Middle frontal gyrus (tissue), 1 donor: ENCODE data around the gene PLXNA2.

Source experiments
- DNase-seq: peaks from one replicate; pipeline ENCODE4 v3.0.0-alpha.2; 2015; ENCODE audit warnings: low spot score; ENCODE audit errors: extremely low spot score

PLXNA2 gene

DNA sequence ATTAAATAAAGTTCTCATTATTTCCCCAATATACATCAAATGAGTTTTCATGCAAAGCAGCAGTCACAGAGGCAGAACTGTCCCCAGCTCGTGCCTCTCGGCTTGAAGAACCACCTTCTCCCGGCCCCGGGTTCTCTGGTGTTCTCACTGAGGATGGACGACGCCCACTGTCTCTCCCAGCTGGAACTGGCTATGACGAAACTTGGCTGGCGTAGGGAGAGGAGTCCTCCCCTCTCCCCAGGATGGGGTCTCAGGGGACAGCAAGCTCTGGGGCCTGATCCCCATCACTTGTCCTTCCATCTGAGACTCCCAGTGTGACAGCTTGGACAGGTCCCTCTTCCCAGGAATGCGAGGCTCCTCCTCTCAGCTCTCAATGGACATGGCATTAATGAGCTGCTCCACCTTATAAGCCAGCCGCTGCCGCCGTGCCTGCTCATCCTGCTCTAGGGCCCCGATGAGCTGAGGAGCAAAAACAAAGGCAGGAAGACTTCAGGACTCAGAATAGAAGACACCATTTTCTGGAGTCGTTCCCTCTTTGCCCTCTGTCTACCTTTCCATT is 217.2 kb downstream of the PLXNA2 start:
- DNase-seq = no peak

DNA sequence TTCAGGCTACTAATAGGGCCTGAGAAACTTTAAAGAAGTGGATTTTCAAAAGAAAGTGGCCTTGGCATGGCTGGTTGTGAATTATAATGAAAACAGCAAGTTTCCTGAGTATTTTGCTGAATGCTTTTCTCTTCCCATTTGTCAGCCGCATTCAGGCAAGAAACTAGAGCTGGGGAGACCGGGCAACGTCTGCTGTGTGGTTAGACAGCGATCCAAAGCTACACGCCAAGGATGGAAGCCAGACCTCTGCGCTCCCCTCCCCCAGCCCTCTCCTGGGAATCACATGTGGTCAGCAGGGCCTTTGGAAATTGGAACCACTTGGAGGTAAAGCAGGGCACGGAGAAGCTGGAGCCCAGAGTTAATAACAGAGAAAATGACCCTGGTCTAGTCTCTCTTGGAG is 219.2 kb downstream of the PLXNA2 start:
- no peak for DNase-seq

DNA sequence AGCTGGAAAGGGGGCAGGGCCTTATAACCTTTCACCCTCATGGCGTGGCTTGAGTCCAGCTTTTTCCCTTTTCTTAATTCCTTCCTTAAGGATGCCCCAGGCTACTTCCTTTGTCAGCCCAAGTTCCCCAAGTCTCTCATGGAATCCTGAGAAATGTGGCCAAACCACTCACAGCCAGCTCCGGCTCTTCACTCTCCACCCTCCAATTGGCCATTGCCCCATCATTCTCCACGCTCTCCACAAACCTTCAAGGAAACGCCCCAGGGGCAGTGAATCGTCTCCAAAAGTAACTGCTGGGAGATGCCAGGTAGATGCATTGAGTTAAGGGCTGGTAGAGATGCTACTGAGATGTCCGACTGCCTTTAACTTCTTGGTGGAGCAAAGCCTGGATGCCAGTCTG is 219.8 kb downstream of the PLXNA2 start:
- no peak for DNase-seq

DNA sequence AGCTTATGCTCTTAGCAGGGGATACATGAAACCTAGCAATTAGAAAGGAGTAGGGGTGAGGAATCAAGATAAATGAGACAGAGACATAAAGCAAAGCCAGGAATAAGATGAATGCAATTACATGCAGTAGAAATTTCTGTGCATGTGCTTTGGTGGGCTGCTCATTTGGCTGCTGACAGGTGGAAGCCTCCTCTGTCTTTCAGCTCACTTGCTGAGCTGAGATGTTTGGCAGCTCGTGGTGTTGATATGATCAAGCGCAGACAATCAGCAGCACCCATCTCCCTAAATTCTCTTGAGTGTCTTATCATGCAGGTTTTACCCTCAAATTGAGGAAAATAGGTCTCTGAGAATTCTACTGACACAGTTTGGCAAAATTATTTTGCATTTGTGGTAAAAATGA is 224.9 kb downstream of the PLXNA2 start:
- DNase-seq = no peak

DNA sequence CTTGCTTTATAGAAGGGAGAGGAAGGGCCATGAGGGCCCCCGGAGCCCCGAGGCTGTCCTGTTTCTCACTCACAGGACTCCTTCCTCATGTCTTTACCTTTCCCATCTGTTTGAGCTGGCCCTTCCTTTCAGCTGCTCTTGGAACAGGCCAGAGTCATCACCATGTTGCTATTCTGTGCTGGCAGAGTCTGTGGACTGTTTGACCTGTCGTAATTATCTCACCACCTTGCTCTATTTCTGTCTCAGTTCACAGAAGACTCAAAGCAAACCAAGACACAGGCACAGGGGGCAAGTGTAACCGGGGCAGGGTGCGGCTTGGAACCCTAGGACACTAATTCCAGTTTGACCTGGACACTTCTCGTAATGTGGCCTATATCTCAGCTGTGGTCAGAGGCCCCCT is 228.9 kb downstream of the PLXNA2 start:
- no peak for DNase-seq

DNA sequence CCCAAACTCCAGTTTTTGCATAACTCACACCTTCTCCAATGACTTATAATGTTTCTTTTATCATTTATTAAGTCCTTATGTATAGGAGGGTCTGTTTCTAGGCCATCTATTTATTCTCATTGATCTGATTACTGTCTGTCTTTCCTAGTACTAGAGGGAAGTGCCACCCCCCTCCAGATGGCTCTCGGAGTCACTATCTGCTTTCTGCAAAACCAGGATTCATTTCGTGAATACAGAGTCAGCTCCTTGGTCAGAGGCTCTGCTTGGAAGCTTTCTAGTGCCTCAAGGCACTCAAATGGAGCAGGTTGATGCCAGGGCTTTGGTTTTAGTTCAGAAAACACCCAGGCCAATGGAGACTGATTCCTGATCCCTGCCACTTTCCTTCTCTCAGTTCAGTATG is 231.0 kb downstream of the PLXNA2 start:
- no peak for DNase-seq

DNA sequence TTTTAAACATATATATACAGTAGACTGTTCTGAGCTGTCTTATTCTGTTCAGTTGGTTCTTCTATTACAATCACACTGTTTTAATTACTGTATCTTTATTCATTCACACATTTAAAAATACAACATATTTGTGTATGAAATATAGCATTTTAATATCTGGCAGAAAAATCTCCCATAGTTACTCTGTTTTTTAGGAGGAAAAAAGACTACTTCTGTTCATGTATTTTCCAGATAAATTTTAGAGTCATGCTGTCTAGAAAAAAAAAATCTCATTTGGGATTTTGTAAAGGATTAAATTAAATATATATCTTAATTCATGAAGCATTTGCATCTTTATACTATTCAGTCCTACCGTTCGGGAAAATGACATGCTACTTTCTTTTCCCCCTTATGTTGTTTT is 231.5 kb downstream of the PLXNA2 start:
- DNase-seq = no peak

DNA sequence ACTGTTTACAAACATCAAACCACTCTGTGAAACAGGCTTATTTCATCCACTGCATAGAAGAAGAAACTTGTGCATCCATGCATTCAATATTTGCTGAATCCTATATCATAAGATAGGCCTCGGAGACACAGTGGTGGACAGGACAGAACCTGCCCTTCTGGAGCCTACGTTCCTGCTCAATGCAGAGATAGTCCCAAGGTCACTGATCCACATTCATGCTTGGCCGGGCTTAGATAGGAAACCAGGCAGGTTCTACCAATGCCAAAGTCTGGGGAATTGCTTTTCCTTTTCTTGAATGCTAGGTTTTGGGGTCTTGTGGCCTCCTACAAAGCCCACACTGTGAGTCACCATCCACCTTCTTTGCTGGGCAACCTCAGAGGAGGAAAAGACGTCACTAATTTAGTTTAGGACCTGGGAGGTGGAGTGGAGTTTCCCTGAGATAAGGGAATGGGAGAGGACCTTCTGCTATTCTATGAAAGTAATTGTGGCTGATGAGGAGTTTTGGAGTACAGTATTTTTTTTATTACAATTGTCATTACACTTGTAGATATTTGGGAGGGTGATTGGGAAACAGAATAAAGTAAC is 233.6 kb downstream of the PLXNA2 start:
- no peak for DNase-seq

DNA sequence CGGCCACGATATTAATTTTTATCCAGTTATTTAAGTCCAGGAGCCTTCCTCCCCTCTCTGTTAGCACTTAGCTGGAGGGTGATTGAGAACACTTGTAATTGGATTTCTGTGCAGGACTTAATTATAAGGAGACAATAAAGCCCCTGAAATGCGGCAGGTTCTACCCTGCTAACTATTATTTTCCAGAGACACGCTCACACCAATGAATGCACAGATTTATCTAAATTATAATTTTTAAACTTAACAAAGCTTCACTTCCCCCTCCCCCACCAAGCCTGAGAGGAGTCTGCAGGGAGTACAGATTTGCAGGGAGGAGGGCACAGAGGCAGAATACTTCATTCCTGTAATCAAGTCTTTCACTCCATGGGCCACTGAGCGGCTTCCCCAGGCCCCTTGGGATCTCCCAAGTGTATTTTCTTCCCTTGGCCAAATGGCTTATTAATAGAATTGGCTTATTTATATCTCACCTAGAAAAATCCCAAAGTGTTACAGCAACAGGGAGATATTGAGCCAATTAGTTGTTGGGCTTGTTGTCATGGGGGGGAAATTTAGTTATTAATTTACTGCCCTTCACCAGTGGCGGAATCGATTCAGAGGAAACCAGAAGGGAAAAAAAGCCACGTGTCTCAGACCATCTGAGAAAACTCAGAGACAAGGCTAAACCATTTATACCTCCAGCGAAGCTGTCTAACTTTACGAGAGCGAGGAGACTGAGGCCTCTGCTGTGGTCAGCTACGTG is 234.3 kb downstream of the PLXNA2 start:
- DNase-seq = no peak

DNA sequence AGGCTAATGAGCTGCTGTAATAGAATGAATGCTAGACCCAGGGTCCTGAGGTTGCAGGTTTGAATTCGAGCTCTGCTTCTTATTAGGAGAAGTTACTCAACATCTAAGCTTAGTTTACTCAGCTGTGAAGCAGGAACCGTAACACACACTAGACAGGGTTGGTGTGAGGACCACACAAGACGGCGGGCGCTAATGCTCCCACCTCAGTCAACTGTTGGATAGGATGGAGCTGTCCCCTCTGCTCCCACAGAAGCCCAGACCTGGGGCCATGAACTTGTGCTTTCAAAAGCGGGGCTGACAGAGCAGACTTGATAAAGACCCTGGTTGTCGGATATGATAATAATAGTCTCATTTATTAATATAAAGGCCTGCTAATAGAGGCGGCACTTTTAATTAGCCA is 234.9 kb downstream of the PLXNA2 start:
- DNase-seq = no peak

DNA sequence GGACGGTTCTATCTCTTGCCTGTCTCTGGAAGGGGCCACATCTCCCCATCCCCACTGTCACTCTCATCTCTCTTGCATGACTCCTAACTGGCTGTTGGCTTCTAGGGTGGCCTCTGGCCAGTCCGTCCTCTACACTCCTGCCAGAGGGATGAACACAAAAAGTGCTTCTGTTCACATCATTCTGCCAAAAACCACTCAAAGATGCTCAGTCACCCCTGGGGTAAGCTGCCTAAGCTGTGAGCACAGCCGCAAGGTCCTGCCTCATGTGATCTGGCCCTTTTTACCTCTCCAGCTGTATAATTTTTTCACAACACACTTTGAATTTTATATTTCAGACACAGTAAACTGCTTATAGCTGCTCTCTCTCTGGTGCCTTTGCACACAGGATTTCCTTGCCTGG is 235.7 kb downstream of the PLXNA2 start:
- no peak for DNase-seq

DNA sequence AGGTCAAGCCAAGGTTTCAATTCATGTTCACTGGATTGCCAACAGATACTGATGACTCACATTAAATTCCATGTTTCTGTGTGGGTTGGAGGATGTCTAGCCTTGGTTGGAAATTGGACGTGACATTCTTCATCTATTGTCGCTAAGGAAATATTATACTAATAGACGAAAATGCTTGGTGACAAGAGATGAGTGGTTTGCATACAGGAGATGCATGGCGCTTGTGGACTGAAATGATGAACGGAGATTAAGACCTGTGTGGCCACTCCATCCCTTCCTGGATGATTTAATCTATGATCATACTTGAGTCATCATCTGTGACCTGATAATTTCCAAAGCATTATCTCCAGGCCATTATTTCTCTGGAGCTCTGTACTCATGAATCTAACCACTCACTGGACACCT is 236.2 kb downstream of the PLXNA2 start:
- DNase-seq = no peak

DNA sequence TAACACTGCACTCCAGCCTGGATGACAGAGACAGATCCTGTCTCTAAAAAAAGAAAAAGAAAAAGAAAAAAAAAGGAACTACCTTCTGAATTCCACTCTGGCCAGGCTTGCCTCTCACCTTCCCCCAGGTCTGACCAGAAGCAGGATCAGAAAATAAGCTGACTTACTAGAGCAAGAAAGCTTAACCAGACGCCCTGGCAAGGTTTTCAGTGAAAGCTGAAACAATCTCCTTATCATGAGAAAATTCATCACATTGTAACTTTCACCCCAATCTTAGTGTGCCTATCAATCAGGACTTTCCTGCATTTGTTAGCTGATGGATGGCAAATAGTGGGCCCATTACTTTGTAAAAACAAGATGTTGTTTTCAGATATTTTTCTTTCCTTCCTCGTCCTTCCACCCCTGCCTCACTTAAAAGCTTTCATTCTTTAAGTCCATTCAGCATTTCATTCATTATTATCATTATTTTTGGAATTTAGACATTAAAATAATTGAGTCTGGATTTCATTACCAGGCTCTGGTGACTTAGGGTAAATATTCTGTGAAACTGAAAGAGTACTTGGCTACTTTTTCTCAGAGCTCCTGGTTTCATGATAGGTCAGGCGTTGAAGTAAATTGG is 236.8 kb downstream of the PLXNA2 start:
- DNase-seq = no peak

DNA sequence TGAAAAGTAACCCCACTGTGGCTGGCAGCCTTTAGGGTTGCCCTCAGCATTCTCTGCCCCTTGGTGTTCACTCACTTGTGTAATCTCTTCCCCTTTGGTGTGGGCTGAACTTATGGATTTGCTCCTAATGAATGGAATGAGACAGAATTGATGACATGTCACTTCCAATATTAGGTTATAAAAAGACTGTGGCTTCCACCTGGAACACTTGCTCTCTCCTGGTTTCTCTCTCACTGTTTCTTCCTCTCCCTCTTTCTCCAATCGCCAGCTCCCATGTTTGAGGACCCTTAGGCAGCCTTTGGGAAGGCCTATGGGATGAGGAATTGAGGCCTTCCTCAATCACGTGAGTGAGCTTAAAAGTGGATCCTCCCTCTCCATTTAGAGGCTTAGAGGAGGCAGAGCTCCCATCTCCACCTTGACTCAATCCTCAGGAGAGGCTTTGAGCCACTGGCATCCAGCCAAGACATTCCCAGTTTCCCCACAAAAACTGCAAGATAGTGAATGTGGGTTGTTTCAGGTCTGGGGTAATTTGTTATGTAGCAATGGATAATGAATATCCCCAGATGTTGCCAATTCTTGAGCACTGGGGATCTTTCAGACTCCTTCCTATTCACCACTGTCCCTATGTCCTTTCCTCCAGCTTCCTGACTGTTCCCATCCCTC is 237.8 kb downstream of the PLXNA2 start:
- DNase-seq = no peak

DNA sequence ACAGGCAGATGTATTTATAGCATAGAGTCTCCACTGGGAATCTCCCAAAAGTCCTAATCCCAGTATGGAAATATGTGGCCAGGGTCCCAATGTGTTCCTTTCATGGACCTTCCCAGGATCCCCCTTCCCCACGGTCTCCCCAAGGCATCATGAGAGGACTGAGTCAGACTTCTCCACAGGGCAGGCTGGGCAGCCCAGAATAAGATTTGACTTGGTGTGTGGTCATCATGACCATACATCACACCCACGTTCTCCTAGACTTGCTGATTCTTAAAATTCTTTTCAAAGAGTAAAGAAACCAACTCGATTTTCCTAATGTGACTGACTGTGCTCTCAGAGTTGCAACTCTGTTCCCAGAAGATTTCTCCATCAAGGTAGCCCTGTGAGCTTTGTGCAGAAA is 239.3 kb downstream of the PLXNA2 start:
- DNase-seq = no peak

DNA sequence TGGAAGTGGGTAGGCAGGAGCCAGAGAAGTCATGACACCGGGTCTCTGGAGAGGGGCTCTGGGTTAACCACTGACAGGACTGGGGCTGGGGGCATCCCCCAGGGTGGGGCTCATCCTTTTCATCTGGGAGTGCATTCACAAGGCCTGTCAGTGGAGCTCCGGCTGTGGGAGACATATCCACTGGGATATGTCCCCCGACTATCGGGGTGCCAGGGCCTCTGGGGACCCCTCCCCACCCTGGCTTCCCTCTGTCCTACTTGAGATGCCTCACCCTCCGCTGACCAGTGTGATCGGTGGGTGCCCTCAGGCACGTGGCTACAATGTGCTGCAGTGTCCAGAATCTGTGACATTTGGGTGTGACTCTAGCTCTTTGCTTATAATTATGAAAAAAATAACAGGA is 240.9 kb downstream of the PLXNA2 start:
- DNase-seq = no peak

DNA sequence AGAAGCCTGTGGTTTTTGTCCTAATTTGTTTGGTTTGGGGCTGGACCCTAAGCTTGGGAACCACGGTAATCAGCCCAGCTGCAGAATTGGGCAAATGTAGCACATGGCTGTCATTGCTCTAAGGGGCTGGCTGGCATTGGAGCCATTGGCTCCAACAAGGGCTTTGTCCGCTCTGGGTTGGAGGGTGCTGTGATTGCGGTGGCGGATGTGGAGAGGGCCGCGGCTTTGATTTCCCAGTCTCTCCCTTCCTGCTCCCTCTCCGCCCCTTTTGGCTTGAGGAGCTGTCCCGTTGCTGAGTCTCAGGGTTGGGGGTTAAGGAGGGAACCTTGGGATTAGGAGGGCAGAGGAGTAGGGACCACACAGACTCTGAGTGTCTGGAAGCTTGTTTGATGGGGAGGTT is 241.5 kb downstream of the PLXNA2 start:
- no peak for DNase-seq

DNA sequence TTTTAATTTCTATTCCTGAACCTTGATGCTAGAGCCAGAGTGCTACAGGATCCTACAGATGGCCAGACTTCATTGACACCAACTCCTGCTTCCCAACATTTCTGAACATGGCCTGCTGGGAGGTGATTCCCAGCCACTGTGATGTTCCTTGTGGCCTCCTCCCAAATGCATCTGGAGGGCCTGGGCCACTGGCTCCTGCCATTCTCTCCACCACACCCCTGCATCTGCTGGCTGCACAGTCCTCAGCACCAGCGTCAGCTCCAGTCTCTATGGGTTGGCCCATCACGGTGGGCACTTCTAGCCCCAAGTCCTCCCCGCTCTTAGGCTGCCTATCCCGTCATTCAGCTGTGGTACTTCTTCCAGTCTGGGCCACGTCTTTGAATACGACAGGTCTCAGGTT is 242.1 kb downstream of the PLXNA2 start:
- DNase-seq = no peak

DNA sequence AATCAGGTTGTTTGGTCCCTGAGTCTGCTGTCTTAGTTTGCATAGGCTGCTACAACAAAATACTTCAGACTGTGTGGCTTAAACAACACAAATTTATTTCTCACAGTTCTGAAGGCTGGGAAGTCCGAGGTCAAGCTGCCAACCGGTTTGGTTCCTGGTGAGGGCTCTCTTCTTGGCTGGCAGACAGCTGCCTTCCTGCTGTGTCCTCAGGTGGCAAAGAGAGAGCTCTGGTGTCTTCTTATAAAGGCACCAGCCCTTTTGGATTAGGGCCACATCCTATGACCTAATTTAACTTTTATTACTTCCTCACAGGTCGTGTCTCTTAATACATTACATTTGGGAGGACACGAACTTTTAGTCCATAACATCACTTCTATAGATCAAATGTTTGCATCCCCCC is 243.7 kb downstream of the PLXNA2 start:
- no peak for DNase-seq

DNA sequence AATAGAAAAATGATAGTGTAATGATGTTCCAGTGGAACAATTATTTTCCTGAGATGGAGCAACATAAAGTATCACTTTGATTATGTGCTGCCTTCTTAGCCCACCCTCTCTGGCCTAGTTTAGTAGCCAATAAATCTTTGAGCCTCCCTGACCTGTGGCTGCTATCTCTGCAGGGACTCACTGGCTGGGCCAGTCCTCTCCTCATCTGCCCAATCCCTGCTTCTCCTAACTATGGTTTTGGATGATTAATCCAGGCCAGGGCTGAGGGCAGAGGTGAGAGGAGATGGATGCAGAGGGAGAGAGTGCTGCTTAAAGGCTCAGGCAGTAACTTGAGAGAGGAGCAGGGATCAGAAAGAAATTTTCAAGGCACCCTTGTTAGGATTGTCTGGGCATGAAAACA is 244.2 kb downstream of the PLXNA2 start:
- no peak for DNase-seq

DNA sequence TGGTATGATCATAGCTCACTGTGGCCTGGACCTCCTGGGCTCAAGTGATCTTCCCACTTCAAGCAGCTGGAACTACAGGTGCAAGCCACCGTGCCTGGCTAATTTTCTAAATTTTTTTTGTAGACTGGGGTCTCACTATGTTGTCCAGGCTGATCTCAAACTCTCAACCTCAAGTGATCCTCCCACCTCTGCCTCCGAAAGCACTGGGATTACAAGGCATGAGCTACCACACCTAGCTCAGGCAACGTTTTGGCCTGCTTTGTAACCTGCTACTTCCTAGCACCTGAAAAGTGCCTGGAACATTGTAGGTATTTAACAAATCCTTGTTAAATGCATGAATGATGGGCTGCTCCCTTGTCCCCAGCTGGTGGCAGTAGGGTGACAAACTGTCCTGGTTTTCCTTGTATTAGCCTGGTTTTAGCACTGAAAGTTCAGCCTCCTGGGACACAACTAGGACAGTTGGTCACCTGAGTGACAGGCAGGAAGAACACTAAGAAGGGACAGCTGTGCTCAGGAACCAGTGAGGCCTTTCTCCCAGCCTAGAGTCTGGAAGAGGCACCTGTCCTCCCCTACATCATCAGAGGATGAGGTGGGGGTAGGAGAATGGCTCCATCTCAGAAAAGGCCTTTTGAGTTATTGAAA is 244.8 kb downstream of the PLXNA2 start:
- no peak for DNase-seq

DNA sequence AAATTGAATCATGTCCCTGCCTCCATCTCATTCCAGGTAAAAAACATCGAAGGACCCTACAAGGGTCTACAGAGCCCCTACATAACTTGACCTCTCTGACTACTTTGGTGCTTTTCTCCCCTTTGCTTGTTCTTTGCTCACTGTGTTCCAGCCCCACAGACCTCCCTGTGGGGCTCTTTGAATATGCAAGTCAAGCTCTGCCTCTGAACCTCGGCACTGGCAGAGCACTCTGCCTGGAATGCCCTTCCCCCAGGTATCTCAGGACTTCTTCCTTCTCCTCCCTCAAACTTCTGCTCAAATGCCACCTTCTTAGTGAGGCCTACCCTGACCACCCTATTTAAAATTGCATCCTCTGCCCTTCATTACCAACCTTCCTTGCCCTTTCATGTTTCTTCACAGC is 245.5 kb downstream of the PLXNA2 start:
- no peak for DNase-seq
